Right lobe of liver (tissue), 4 donors: Measurements from ENCODE around the gene GRPEL2.

ENCODE experiments used
- POLR2A ChIP-seq: fragments of 450-650 bp; IDR thresholded peaks from one replicate; pipeline ENCODE4 v1.6.1; 2017; ENCODE audit warnings: antibody characterized with exemption, mild to moderate bottlenecking
- TF ChIP-seq, protein P1 (sequence below), 4 donors: fragments of 200-600 bp in 3 of 4; fragments of 450-650 bp in 1 of 4; IDR thresholded peaks; one replicate each; pipeline versions ENCODE4 v1.5.1 to v1.8.0; 2016 to 2022; ENCODE audit warnings: antibody characterized with exemption in 4 of 4, mild to moderate bottlenecking in 2 of 4
- donor health status: DM: no; HTN: no; CAD: no.
- donor health status: DM: no; HTN: no; CAD: no.
- donor health status: DM: no; HTN: yes; CAD: no.

DNA sequence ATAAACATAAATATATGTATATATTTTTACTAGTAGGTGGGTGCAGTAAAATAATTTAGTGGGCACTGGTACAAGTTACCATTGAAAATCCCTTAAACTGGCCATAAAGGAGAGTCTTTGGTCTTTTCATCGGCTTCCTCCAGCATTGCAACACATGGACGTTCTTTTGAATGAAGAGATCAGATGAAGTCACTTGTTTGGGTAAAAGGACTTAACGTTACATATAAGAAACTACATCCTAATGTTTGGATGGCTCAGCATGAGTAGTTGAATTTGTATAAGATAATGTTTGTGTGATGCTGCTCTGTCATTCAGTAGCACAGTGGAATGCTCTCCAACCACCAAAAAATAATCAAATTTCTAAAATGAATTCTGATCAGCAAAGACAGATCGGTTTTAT lies 42.1 kb upstream of the GRPEL2 start:
- TF ChIP-seq, protein P1, sequence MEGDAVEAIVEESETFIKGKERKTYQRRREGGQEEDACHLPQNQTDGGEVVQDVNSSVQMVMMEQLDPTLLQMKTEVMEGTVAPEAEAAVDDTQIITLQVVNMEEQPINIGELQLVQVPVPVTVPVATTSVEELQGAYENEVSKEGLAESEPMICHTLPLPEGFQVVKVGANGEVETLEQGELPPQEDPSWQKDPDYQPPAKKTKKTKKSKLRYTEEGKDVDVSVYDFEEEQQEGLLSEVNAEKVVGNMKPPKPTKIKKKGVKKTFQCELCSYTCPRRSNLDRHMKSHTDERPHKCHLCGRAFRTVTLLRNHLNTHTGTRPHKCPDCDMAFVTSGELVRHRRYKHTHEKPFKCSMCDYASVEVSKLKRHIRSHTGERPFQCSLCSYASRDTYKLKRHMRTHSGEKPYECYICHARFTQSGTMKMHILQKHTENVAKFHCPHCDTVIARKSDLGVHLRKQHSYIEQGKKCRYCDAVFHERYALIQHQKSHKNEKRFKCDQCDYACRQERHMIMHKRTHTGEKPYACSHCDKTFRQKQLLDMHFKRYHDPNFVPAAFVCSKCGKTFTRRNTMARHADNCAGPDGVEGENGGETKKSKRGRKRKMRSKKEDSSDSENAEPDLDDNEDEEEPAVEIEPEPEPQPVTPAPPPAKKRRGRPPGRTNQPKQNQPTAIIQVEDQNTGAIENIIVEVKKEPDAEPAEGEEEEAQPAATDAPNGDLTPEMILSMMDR (IDR thresholded peaks at IDR 0.05): no peak
- TF ChIP-seq POLR2A: no peak
